ENCODE data around the gene METTL14.

METTL14 gene

GRCh38 chr4:118742050-118742449 is 56.9 kb downstream of the METTL14 start:
- peak; percentile 61 for DNase-seq (ENCODE audit: low read depth)
- no peak overlapping the region for H3K4me3 ChIP-seq (ENCODE audit: low read depth, low read length)
- TF ChIP-seq CTCF (conservative IDR thresholded peaks at IDR 0.05; ENCODE audit: low read depth, low read length): no peak

DNA sequence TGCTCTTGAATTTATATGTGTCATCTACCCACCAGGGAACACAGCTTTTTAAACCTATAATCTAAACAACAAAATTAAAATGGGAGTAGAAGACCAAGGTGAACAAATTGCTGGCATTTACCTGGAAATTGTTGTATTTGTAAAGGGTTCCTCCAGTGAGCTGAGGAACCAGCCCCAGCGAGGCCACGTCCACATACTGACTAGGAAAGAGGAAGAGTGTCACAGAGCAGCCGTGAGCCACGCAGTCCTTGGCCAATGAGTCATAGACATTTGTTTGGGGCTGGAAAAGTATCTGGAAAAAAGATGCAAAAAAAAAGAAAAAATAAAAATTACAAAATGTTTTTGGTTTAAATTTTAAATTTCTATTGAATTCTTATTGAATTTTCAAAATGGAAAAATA is 58.7 kb downstream of the METTL14 start:
- DNase-seq (ENCODE audit: low read depth): no peak

GRCh38 chr4:118745357-118745756 is 60.2 kb downstream of the METTL14 start:
- DNase-seq (ENCODE audit: low read depth): no peak
- TF ChIP-seq CTCF (conservative IDR thresholded peaks at IDR 0.05; ENCODE audit: low read depth, low read length): no peak
- no peak overlapping the region for H3K4me3 ChIP-seq (ENCODE audit: low read depth, low read length)

More for the DNA sequence above, 58.7 kb downstream of the METTL14 start:
- H3K4me3 ChIP-seq (ENCODE audit: low read depth, low read length): no peak overlapping the region
- no peak for TF ChIP-seq CTCF (conservative IDR thresholded peaks at IDR 0.05; ENCODE audit: low read depth, low read length)

GRCh38 chr4:118746251-118746919 is 61.2 kb downstream of the METTL14 start:
- H3K4me3 ChIP-seq (ENCODE audit: low read depth, low read length): no peak overlapping the region
- DNase-seq (ENCODE audit: low read depth): no peak
- no peak for TF ChIP-seq CTCF (conservative IDR thresholded peaks at IDR 0.05; ENCODE audit: low read depth, low read length)

- TF ChIP-seq CTCF (conservative IDR thresholded peaks at IDR 0.05; ENCODE audit: low read depth, low read length): no peak
- H3K4me3 ChIP-seq (ENCODE audit: low read depth, low read length): no peak overlapping the region
- DNase-seq (ENCODE audit: low read depth): no peak
These were observed 64.3 kb downstream of the METTL14 start for GRCh38 chr4:118749347-118749988.

DNA sequence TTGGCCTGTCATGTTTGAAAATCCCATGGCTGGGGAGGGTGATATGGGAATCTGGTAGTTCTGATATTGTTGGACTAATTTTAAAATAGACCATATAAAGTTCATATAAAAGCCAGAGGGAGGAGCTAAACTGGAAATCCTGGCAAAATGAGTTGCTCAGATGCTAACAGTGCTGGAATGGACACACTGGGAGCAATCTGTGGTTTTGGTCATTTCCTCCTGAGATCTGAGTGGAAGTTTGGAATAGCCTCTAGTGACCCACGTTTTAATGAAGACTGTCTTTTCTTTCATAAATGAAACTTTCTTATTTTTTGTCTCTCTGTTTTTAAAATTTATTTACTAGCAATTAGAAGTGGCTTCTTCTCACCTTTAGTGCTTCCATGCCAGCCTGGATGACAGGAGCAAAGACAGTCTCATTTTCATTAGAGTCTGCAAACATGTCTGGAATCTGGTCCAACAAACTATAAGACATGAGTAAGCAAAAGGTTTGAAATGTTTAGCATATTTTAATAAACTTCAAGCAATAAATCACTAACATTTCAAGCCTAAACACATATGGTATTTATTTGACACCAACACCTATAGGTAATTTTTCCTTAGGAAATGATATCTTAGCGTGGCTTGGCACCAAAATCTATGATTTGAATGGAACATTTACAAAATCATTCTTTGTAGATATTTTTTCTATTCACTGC is 66.6 kb downstream of the METTL14 start:
- no peak overlapping the region for H3K4me3 ChIP-seq (ENCODE audit: low read depth, low read length)
- TF ChIP-seq CTCF (conservative IDR thresholded peaks at IDR 0.05; ENCODE audit: low read depth, low read length): no peak
- peak; percentile 88 for DNase-seq (ENCODE audit: low read depth)
